CD4-positive, alpha-beta memory T cell (primary cell): ENCODE results near the gene PLD5. TPM values are rescaled to one million over a fixed set of nuclear protein-coding genes. Genes with fewer than 3 reads are reported as not detected.
A peak's percentile ranks its signal among the peaks of the same experiment; 100 is the strongest.

ENCODE experiments used
- CTCF ChIA-PET: fragments of 350-600 bp; sonication (Branson Sonifier 250); formaldehyde crosslinking; loops from one replicate; lab custom pipeline; 2021; ENCODE audit warnings: inconsistent platforms; ENCODE audit not compliant: partially characterized antibody; lab: Charles Lee
- POLR2A ChIA-PET: fragments of 350-600 bp; sonication (Branson Sonifier 250); formaldehyde crosslinking; loops from one replicate; lab custom pipeline; 2021; ENCODE audit not compliant: partially characterized antibody; lab: Charles Lee
- DNase-seq, 5 donors: peaks; one replicate each; pipeline versions ENCODE4 v3.0.0 to v3.0.0-alpha.2; 2020 to 2022; ENCODE audit warnings: mixed read lengths in 1 of 5
- H3K27ac ChIP-seq: one replicate; pipeline ENCODE4 v1.7.0; 2013; ENCODE audit warnings: low read depth, low read length
- H3K27me3 ChIP-seq: 2 replicates; pipeline ENCODE4 v1.7.0; 2013; ENCODE audit warnings: mild to moderate bottlenecking, low read length, moderate library complexity; ENCODE audit not compliant: insufficient read depth
- H3K36me3 ChIP-seq: 2 replicates; pipeline ENCODE4 v1.7.0; 2013; ENCODE audit warnings: mild to moderate bottlenecking, low read length, moderate library complexity; ENCODE audit not compliant: insufficient read depth
- H3K4me1 ChIP-seq: 2 replicates; pipeline ENCODE4 v1.7.0; 2013; ENCODE audit warnings: mild to moderate bottlenecking, low read length, moderate library complexity; ENCODE audit not compliant: insufficient read depth
- H3K4me3 ChIP-seq, 2 donors: one replicate each; pipeline ENCODE4 v1.7.0; 2013; ENCODE audit warnings: low read length in 2 of 2, mild to moderate bottlenecking in 1 of 2
- H3K9me3 ChIP-seq, 2 donors: one replicate each; pipeline ENCODE4 v1.7.0; 2013; ENCODE audit warnings: low read length in 2 of 2, control low read depth in 1 of 2; ENCODE audit not compliant: control insufficient read depth in 1 of 2
- H3K27ac Mint-ChIP-seq, 7 donors: one replicate each; pipeline ENCODE4 v1.8.0; 2020 to 2021; ENCODE audit warnings: mixed read lengths in 7 of 7, mild to moderate bottlenecking in 6 of 7, inconsistent platforms in 3 of 7, moderate library complexity in 3 of 7
- H3K27me3 Mint-ChIP-seq, 2 donors: one replicate each; pipeline ENCODE4 v1.8.0; 2020 to 2021; ENCODE audit warnings: mixed read lengths in 2 of 2
- H3K36me3 Mint-ChIP-seq, 2 donors: one replicate each; pipeline ENCODE4 v1.8.0; 2020 to 2021; ENCODE audit warnings: mixed read lengths in 2 of 2, inconsistent platforms in 1 of 2, mild to moderate bottlenecking in 1 of 2
- H3K4me1 Mint-ChIP-seq, 4 donors: one replicate each; pipeline ENCODE4 v1.8.0; 2020 to 2021; ENCODE audit warnings: mixed read lengths in 4 of 4, mild to moderate bottlenecking in 1 of 4
- H3K4me3 Mint-ChIP-seq, 8 donors: one replicate each; pipeline ENCODE4 v1.8.0; 2020 to 2021; ENCODE audit warnings: mixed read lengths in 8 of 8, mild to moderate bottlenecking in 7 of 8, moderate library complexity in 6 of 8, inconsistent platforms in 3 of 8
- H3K9me3 Mint-ChIP-seq, 8 donors: one replicate each; pipeline ENCODE4 v1.8.0; 2020 to 2021; ENCODE audit warnings: mixed read lengths in 8 of 8, mild to moderate bottlenecking in 5 of 8, inconsistent platforms in 3 of 8, moderate library complexity in 1 of 8
- intact Hi-C: fragments of 100-400 bp; cut with micrococcal nuclease; formaldehyde crosslinking; loops from one replicate; pipeline ENCODE4 v1.15.1; 2023
- polyA plus RNA-seq, 2 donors: library from polyadenylated mRNA; unstranded; fragments of 300-500 nt; fragmentation: Illumina TruSeq; gene quantifications; one replicate each; pipeline ENCODE4 v1.2.3, GENCODE V29; 2021
- total RNA-seq, 2 experiments: library from RNA; stranded (reverse); gene quantifications; one replicate each; pipeline ENCODE4 v1.2.3, GENCODE V29; 2021

The PLD5 gene
- total and polyA plus RNA-seq, 4 experiments from 2014 or later = not detected

DNA sequence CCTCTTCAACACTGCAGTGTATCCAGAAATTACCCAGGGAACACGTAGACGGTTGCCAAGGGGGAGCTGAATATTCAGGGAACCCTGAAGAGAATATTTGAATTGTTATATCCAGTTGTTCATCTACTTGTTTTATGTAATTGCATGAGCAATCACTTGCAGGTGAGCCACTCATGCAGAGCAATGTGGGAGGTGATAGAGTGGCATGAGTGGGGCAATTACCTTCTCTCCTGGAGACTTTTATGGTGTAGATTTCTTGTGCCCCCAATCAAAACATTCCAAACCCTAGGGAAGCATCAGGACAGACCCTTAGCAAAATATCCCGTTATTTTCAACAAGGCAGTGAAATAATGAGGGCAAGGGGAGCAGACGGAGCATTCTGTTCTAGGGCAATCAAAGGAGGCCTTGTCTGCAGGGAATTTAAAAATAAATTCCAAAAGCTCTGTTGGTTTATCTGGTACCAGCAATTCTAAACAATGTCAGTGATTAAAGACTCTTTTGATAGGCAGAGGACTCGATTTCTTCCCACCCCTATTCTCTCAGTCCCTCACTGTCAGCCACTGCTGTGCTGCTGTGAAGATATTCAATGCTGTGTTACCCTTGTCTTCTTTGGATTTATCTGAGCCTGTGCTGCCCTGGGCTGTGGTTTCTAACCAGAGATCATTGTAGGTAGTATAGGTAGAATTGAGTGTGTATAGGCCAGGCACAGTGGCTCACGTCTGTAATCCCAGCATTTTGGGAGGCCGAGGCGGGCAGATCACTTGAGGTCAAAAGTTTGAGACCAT is 345.4 kb downstream of the PLD5 start:
- peaks cover 0 to 17% (median 7%) of the 10 kb centered on the region in 8 donors for H3K9me3 Mint-ChIP-seq
- peaks cover 0 to 2% of the 10 kb centered on the region in 2 donors for H3K27me3 Mint-ChIP-seq
- no peaks in the 10 kb centered on the region for H3K36me3 ChIP-seq
- intact Hi-C loops = no loop called here
- no peaks in the 10 kb centered on the region for H3K4me1 Mint-ChIP-seq
- no peak overlapping the region for H3K4me3 Mint-ChIP-seq
- no peaks in the 10 kb centered on the region for H3K27me3 ChIP-seq
- ChIA-PET POLR2A (no interaction called here), CTCF (no interaction called here)
- no peak overlapping the region for H3K4me3 ChIP-seq
- H3K27ac Mint-ChIP-seq = no peak overlapping the region
- H3K4me1 ChIP-seq = no peaks in the 10 kb centered on the region
- no peaks in the 10 kb centered on the region for H3K9me3 ChIP-seq
- no peak for DNase-seq
- H3K36me3 Mint-ChIP-seq = no peaks in the 10 kb centered on the region
- no peak overlapping the region for H3K27ac ChIP-seq

DNA sequence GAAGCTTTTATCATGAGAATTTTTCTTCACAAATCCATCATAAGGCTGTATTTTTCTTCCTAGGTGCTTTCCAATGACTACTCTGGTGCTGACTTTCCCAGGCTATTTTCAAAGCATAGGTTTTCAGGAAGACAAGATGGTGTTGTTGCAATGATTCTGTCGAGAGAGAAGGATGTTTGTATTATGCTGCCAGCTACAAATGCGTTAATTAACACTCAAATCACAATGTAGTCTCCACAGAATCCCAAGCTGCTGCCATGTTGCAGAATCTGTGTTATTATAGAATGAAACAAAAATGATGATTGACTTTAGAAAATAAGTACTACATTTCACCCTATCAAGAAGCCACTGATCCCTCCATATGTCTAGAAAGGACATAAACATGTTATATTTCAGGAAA is 346.1 kb downstream of the PLD5 start:
- no peaks in the 10 kb centered on the region for H3K9me3 ChIP-seq
- H3K27me3 Mint-ChIP-seq = peaks cover 0 to 2% of the 10 kb centered on the region in 2 donors
- ChIA-PET POLR2A (no interaction called here), CTCF (no interaction called here)
- no peak overlapping the region for H3K27ac Mint-ChIP-seq
- intact Hi-C loops = no loop called here
- H3K4me3 ChIP-seq = no peak overlapping the region
- no peaks in the 10 kb centered on the region for H3K36me3 Mint-ChIP-seq
- no peak for DNase-seq
- no peaks in the 10 kb centered on the region for H3K4me1 Mint-ChIP-seq
- no peaks in the 10 kb centered on the region for H3K4me1 ChIP-seq
- H3K27me3 ChIP-seq = no peaks in the 10 kb centered on the region
- H3K9me3 Mint-ChIP-seq = peaks cover 0 to 17% (median 7%) of the 10 kb centered on the region in 8 donors
- H3K36me3 ChIP-seq = no peaks in the 10 kb centered on the region
- no peak overlapping the region for H3K4me3 Mint-ChIP-seq
- H3K27ac ChIP-seq = no peak overlapping the region

DNA sequence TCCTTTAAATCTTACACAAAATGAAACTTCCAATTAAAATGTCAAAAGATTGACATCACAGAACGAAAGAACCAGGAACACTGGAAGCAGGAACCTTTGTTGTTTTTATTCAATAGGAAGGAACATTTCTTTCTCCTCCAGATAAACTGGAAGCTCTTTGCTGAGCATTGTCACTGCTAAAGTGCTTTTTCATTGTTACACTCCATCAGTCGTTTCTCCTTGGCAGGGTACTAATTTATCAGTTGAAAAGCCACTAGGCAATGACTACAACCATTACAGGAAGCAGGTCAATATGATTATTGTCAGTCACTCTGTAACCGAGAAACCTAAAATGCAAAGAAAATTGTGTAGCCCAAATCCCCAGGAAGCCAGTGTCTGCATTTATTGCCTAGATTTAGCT is 362.4 kb downstream of the PLD5 start:
- DNase-seq = no peak
- no peak overlapping the region for H3K27ac ChIP-seq
- Mint-ChIP-seq H3K27ac (no peak overlapping the region), H3K36me3 (no peaks in the 10 kb centered on the region), H3K4me3 (no peak overlapping the region), H3K27me3 (peaks cover 0 to 5% of the 10 kb centered on the region in 2 donors), H3K4me1 (no peaks in the 10 kb centered on the region), H3K9me3 (peaks cover 0 to 4% (median 0%) of the 10 kb centered on the region in 8 donors)
- no peaks in the 10 kb centered on the region for H3K9me3 ChIP-seq
- ChIA-PET CTCF (no interaction called here), POLR2A (no interaction called here)
- no peak overlapping the region for H3K4me3 ChIP-seq
- intact Hi-C loops = no loop called here
- H3K36me3 ChIP-seq = no peaks in the 10 kb centered on the region
- H3K27me3 ChIP-seq = no peaks in the 10 kb centered on the region
- no peaks in the 10 kb centered on the region for H3K4me1 ChIP-seq

DNA sequence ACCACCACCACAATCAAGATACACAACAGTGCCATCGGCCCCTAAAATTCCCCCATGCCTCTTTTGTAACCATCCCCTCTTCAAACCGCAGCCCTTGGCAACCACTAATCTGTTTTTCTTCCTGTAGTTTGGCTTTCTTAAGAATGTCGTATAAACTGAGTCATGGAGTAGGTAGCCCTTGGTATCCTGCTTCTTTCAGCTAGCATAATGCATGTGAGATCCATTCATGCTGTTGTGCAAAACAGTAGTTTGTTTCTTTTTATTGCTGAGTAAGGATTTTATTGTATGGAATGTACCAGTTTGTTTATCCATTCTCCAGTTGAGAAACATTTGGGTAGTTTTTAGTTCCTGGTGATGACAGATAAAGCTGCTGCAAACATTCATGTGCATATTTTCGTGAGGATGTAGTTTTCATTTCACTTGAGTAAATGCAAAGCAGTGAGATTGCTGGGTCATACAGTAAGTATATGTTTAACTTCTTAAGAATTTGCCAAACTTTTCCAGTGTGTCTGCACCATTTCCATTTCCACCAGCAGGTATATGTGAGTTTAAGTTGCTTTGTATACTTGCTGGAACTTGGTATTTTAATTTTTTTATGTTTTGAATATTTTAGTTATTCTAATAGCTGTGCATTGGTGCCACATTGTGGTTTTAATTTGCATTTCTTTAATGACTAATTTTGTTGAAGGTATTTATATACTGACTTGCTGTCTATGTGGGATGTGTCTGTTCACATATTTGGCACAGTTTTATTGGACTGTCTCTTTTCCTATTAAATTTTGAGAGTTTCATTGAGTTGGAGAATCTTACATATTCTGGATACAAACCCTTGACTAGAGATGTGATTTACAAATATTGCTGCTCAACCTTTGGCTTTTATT is 377.2 kb downstream of the PLD5 start:
- intact Hi-C loops = no loop called here
- peak overlapping the region in 1 of 7 donors; percentile 34 for H3K27ac Mint-ChIP-seq
- peak overlapping the region in 4 of 8 donors; percentile 22 to 58 (median 42) for H3K4me3 Mint-ChIP-seq
- ChIA-PET POLR2A (no interaction called here), CTCF (no interaction called here)
- H3K9me3 ChIP-seq = no peaks in the 10 kb centered on the region
- peaks cover 3 to 15% (median 8%) of the 10 kb centered on the region in 8 donors for H3K9me3 Mint-ChIP-seq
- H3K27ac ChIP-seq = no peak overlapping the region
- peaks cover 0 to 6% (median 4%) of the 10 kb centered on the region in 4 donors for H3K4me1 Mint-ChIP-seq
- no peaks in the 10 kb centered on the region for H3K27me3 ChIP-seq
- no peaks in the 10 kb centered on the region for H3K36me3 Mint-ChIP-seq
- no peak overlapping the region for H3K4me3 ChIP-seq
- no peak for DNase-seq
- no peaks in the 10 kb centered on the region for H3K4me1 ChIP-seq
- H3K36me3 ChIP-seq = no peaks in the 10 kb centered on the region
- peaks cover 0 to 5% of the 10 kb centered on the region in 2 donors for H3K27me3 Mint-ChIP-seq

DNA sequence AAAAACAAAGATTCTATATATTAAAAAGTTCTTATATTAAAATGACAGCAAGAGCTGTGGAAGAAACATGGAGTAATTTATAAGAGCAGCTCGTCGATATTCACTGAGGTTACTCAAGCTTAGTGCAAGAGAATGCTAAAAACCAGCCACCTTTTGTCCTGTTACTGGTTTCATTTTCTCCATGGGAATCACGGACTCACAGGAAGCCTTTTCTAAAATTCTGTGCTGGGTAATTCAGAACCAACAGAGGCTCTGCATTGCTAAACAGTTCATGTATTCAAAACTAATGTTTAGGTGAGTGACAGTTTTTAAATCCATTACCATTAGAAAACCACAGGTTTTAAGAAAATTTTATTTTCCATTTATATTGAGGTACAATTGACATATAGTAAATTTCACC is 377.8 kb downstream of the PLD5 start:
- Histone ChIP-seq H3K4me1 (no peaks in the 10 kb centered on the region), H3K4me3 (no peak overlapping the region), H3K9me3 (no peaks in the 10 kb centered on the region), H3K27ac (no peak overlapping the region), H3K36me3 (no peaks in the 10 kb centered on the region), H3K27me3 (no peaks in the 10 kb centered on the region)
- ChIA-PET CTCF (no interaction called here), POLR2A (no interaction called here)
- H3K9me3 Mint-ChIP-seq = peaks cover 0 to 15% (median 8%) of the 10 kb centered on the region in 8 donors
- intact Hi-C loops = no loop called here
- peaks cover 0 to 6% (median 4%) of the 10 kb centered on the region in 4 donors for H3K4me1 Mint-ChIP-seq
- peak overlapping the region in 2 of 8 donors; percentile 22 to 58 for H3K4me3 Mint-ChIP-seq
- H3K36me3 Mint-ChIP-seq = no peaks in the 10 kb centered on the region
- H3K27ac Mint-ChIP-seq = no peak overlapping the region
- peaks cover 0 to 2% of the 10 kb centered on the region in 2 donors for H3K27me3 Mint-ChIP-seq
- DNase-seq = no peak

DNA sequence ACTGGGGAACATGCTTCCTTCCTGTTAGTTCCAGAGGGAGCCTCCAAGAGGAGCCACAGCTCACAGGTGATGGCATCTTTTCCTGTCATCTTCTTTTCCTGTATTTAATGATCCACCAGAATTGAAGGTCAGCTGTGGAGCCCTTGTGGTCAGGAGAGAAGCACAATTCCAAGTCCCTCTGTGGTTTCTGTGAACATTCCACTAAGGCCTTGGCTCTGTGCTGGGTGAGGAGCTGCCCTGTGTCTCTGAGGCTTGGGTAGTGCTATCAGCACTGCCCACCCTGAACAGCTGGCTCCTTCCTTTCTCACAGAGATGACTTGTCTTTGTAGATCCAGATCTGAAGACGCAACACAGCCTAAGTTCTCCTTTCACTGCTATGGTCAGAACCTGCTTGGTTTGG is 383.7 kb downstream of the PLD5 start:
- CTCF ChIA-PET = no interaction called here
- H3K9me3 Mint-ChIP-seq = peaks cover 0 to 2% (median 0%) of the 10 kb centered on the region in 8 donors
- no peaks in the 10 kb centered on the region for H3K36me3 ChIP-seq
- H3K4me1 Mint-ChIP-seq = peaks cover 0 to 4% (median 0%) of the 10 kb centered on the region in 4 donors
- intact Hi-C loops = no loop called here
- no peak overlapping the region for H3K27ac Mint-ChIP-seq
- peaks cover 0 to 2% of the 10 kb centered on the region in 2 donors for H3K27me3 Mint-ChIP-seq
- no peak for DNase-seq
- H3K9me3 ChIP-seq = no peaks in the 10 kb centered on the region
- H3K27ac ChIP-seq = no peak overlapping the region
- H3K36me3 Mint-ChIP-seq = no peaks in the 10 kb centered on the region
- H3K4me1 ChIP-seq = no peaks in the 10 kb centered on the region
- H3K4me3 Mint-ChIP-seq = no peak overlapping the region
- no peak overlapping the region for H3K4me3 ChIP-seq
- H3K27me3 ChIP-seq = no peaks in the 10 kb centered on the region
- POLR2A ChIA-PET = no interaction called here

DNA sequence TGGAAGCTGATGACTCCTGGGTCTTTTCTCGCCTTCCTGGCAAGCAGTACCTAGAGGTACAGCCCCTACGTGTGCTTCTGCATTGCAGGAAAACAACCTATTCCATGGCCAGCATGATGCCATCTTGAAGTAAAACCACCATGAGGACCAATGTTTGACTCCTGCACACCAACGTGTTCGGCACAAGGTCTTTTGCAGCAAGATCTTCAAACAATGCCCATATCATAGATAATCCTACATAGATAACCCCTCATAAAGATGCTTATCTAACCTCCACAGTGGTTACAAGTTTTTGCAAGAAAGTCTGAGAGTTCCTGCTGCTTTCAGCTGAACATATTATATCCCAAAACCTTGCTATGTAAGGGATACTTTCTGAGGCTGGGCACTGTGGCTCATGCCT is 384.5 kb downstream of the PLD5 start:
- Histone ChIP-seq H3K4me1 (no peaks in the 10 kb centered on the region), H3K27ac (no peak overlapping the region), H3K36me3 (no peaks in the 10 kb centered on the region), H3K27me3 (no peaks in the 10 kb centered on the region), H3K9me3 (no peaks in the 10 kb centered on the region), H3K4me3 (no peak overlapping the region)
- peaks cover 0 to 2% of the 10 kb centered on the region in 2 donors for H3K27me3 Mint-ChIP-seq
- peaks cover 0 to 2% (median 0%) of the 10 kb centered on the region in 8 donors for H3K9me3 Mint-ChIP-seq
- H3K27ac Mint-ChIP-seq = no peak overlapping the region
- DNase-seq = no peak
- H3K4me1 Mint-ChIP-seq = peaks cover 0 to 4% (median 0%) of the 10 kb centered on the region in 4 donors
- H3K4me3 Mint-ChIP-seq = no peak overlapping the region
- intact Hi-C loops = no loop called here
- POLR2A ChIA-PET = no interaction called here
- CTCF ChIA-PET = no interaction called here
- H3K36me3 Mint-ChIP-seq = no peaks in the 10 kb centered on the region
